MM.1S (cell line): ENCODE data around the gene EN2.

Source experiments
- CTCF ChIP-seq: fragments of 300-600 bp; sonication (generic); IDR thresholded peaks from 2 replicates; pipeline ENCODE4 v1.5.1; 2016; ENCODE audit warnings: antibody characterized with exemption, low read length, mixed read lengths
- EZH2 ChIP-seq: fragments of 300-600 bp; sonication (generic); optimal IDR thresholded peaks from 2 replicates; pipeline ENCODE3; 2017; ENCODE audit warnings: low read depth, mild to moderate bottlenecking, antibody characterized with exemption, low read length, mixed read lengths
- EZH2phosphoT487 ChIP-seq: fragments of 300-600 bp; sonication (generic); IDR thresholded peaks from 2 replicates; pipeline ENCODE4 v1.6.1; 2018; ENCODE audit warnings: antibody characterized with exemption, low read length

GRCh38 chr7:155435110-155435509 lies 22.8 kb upstream of the EN2 start:
- TF ChIP-seq CTCF = no peak
- TF ChIP-seq EZH2phosphoT487 = no peak
- no peak for TF ChIP-seq EZH2
